HG02642 (cell line): ENCODE results near the gene RPL26.
"Not testable (repeated sequence)": the region's sequence is repeated elsewhere in the genome, so short reads cannot be mapped to it uniquely, and the experiment has no call there.

Experiments
- ATAC-seq: cut with Tn5 transposase; IDR thresholded peaks from one replicate; pipeline ENCODE4 v1.9.1; 2021; ENCODE audit warnings: mild to moderate bottlenecking; ENCODE audit not compliant: unreplicated experiment, poor library complexity

The RPL26 gene

DNA sequence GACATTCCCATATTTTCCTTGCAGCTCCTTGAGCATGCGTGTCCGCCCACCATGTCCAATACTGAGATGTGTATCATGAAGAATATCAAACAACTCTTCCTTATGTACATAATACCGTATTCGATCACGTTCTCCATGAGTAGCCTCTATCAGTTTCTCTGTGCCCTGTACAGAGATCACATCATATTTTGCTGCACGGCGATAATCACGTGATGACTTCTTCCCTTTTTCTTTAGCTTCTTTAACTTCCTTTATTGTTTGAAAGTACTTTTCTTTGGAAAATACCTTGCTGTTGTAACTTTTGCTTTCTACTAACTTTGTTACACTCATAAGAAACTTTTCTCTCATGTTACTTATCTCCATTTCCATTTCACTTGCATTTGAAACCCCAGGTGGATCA, 13.0 kb downstream of the RPL26 start:
- no peak for ATAC-seq

DNA sequence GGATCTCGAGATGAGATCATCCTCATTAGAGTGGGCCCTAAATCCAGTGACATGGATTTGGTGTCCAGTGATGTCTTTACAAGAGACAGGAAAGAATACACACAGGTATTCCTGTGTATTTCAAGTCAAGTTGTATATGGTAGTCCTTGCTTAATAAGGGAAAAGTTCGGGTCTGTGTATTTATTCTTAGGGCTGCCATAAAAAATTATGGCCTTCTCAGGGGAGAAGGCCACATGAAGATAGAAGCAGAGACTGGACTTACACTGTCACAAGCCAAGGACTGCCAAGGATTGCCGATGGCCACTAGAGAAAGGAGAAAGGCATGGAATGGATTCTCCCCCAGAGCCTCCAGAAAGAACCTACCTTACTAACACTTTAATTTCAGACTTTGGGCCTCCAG, 14.8 kb downstream of the RPL26 start:
- ATAC-seq = no peak

GRCh38 chr17:8366231-8366630, 16.8 kb downstream of the RPL26 start:
- no peak for ATAC-seq

- ATAC-seq = no peak
These were observed 17.9 kb downstream of the RPL26 start for GRCh38 chr17:8365143-8365542.

GRCh38 chr17:8362651-8363332, 20.2 kb downstream of the RPL26 start:
- no peak for ATAC-seq

DNA sequence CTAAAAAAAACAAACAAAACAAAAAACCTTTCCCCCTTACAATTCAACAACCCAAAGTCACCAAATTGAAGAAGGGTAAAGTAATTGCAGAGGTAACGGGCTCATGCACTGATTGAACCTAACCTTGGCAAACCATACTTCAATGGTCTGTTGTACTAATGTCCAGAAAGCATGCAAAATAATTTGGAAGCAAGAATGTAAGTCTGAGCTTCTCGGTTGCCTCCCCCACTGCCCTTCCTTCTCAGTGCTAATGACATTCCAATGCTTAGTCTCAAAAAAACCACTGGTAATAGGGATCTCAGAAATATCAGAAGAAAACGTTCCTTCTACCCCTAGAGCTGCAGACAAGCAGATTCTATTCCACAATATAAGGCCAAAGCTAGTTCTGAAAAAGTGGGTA, 22.2 kb downstream of the RPL26 start:
- ATAC-seq = no peak

DNA sequence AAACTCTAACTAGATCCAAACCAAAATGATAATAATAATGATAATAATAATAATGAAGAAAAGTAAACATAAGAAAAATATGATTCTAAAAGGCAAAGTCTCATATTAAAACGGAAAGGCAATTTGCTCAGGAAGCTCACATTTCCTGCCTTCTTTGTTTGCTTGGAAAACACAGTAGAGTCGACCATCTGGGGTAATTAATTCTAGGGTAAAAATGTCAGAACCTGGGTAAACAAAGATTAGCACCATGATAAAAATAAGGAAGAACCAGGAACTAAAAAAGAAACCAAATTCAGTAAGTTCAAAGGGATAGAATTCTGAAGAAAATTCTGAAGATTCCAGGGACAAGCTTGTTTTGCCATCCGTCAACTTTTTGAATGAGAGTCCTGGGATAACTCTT, 22.7 kb downstream of the RPL26 start:
- ATAC-seq = no peak

- ATAC-seq = no peak
These were observed 23.2 kb downstream of the RPL26 start for GRCh38 chr17:8359769-8360168.

DNA sequence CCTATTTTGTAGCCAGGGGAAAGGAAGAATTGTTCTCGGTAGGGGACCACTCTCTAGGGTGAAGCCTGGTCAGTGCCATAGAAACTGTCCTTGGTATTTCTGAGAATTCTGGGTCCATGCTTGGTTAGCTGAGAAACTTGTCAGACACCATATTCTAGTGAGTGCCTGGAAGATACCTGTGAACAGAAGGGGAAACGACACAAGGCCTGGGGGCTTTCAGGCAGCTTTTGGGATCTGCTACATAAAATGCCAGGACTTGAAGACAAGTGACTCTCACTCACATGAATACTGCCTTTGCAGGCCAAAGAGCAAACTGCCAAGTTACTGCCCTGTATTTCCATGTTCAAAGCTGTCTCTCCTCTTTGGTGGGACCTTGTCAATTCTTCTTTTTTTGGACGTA, 25.1 kb downstream of the RPL26 start:
- no peak for ATAC-seq

DNA sequence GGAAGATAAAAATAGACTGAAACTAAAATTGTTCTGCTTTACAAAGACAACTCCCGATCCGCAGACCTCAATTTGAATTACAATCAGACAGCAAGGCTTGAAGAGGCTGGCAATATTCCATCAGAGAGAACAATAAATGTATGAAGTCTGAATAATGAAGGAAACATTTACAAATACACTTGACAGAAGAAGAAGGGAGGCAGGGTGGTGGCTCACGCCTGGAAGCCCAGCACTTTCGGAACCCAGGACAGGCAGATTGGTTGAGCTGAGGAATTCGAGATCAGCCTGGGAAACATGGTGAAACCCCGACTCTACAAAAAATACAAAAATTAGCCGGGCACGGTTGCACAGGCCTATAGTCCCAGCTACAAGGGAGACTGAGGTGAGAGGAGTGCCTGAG, 28.8 kb downstream of the RPL26 start:
- no peak for ATAC-seq

DNA sequence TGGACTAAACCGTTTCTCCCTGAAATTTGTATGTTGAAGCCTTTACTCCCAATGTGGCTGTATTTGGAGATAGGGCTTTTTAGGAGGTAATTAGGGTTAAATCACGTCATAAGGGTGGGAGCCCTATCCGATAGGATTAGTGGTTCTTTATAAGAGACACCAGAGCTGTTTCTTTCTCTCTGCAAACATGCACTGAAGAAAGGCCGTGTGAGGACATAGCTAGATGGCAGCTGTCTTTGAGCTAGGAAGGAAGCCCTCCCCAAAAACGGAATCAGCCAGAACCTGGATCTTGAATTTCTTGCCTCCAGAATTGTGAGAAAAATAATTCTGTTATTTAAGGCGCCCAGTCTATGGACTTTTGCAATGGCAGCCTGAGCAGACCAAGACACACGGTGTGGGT, 29.3 kb downstream of the RPL26 start:
- no peak for ATAC-seq

- ATAC-seq = no peak
These were observed 32.7 kb downstream of the RPL26 start for GRCh38 chr17:8350339-8350738.

DNA sequence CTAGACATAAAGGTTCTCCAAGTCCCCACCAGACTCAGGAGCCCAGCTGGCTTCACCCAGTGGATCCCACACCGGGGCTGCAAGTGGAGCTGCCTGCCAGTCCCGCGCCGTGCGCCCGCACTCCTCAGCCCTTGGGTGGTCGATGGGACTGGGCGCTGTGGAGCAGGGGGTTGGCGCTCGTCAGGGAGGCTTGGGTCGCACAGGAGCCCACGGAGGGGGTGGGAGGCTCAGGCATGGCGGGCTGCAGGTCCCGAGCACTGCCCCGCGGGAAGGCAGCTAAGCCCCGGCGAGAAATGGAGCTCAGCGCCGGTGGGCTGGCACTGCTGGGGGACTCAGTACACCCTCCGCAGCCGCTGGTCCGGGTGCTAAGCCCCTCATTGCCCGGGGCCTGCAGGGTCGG, 36.0 kb downstream of the RPL26 start:
- ATAC-seq = not testable (repeated sequence)

- ATAC-seq = no peak
These were observed 36.9 kb downstream of the RPL26 start for GRCh38 chr17:8345951-8346665.

DNA sequence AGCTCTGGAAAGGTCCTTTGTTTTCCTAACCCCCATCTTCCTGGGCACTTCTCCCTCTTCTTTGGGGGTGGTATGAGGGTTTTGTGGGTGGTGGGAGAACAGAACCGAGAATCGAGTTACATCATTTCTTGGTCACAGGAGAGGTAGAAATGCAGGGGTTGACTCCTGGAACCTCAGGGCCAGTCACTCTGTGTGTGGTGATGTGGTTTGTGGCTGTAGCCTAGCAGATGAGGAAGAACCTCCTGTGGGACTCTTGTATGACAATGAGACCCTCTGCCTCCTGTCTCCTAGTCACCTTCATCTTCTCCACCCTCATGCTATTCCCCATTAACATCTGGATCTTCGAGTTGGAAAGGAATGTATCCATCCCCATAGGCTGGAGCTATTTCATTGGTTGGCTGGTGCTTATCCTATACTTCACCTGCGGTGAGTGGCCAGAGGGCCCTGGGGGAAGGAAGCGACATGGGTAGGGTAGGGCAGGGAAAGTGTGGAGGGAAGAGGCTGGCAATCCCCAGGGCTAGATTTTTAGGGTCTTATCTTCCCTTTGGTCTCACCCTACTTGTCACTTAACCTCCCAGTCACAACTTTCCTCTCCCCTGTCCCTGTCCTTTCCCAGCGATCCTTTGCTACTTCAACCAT, 37.8 kb downstream of the RPL26 start:
- ATAC-seq = no peak

DNA sequence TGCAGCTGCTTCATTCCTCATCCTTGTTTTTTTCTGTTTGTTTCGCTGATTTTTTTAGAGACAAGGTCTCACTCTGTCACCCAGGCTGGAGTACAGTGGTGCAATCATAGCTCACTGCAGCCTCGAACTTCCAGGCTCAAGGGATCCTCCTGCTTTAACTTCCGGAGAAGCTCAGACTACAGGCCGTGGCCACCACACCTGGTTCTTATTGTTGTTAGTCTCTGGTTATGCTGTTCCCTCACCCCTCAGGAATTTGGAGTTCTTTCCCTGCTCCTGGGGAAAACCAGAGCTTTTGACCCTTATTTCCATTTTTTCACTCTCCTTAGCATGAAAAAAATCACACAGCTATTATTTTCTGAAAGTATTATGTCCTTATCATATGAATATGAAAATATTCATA, 41.5 kb downstream of the RPL26 start:
- ATAC-seq = no peak

DNA sequence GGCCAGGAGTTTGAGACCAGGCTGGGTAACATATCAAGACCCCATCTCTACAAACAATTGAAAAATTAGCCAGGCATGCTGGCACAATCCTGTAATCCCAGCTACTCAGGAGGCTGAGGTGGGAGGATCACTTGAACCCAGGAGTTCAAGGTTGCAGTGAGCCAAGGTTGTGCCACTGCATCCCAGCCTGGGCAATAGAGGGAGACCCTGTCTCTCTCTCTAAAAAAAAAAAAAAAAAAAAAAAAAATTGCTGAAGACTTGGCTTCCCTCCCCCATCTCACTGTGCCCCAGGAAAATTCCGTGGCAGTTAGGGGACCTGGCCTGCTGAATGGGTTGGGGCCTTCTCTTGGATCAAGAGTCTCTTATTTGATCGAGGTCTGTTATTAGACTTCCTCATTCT, 43.5 kb downstream of the RPL26 start, which contains the start of gene ODF4:
ODF4 (plus strand) TSS at position 301 of the 400 bp plus-strand sequence. CDS start 212 bp downstream, outside the sequence.
- no peak for ATAC-seq

- no peak for ATAC-seq
These were observed 44.2 kb downstream of the RPL26 start for GRCh38 chr17:8338753-8339140.

DNA sequence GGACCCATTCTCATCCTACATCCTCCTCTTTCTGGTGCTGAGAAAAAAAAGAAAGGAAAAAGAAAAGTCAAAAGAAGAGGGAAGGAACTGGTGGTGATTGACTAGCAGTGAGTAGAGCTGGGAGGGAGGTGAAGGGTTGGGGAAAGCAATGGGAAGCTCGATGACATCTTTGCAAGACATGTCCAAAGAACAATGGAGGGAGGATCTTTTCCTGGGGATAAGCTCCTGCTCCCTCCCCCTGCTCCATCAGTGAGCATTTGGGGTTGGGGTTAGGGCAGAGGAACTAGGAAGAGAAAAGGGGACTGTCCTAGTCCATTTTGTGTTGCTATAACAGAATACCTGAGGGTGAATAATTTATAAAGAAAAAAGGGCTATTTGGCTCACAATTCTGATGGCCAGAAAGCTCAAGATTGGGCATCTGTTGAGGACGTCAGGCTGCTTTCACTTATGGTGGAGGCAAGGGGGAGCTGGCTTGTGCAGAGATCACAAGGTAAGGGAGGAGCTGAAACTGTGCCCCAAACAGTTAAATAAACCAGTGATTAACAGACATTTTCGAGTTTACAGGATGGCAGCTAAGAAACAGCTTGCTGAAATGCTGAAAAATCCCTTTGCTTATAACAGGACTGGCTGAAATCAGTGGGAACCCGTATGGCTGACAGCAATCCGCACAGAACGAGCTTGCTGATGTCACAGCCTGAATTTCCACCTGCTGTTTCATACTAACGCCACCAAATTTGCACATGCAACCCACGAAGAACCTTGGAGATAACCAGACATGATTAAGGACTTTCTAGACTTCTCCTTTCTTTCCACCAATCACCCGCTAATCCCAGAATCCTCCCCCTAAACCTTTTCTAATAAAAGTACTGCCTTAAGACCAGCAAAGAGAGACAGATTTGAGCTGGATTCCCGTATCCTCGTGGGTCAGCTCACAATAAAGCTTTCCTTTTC, 44.9 kb downstream of the RPL26 start:
- ATAC-seq = no peak

- no peak for ATAC-seq
These were observed 49.7 kb downstream of the RPL26 start for GRCh38 chr17:8333281-8333680.
